ENCODE measurements around the gene IGFBP5. TPM values are rescaled to one million over a fixed set of nuclear protein-coding genes. Genes with fewer than 3 reads are reported as not detected.

Gene IGFBP5
- total RNA-seq, 4 donors from 2014 or later = 480 to 2,812 (median 618) TPM

DNA sequence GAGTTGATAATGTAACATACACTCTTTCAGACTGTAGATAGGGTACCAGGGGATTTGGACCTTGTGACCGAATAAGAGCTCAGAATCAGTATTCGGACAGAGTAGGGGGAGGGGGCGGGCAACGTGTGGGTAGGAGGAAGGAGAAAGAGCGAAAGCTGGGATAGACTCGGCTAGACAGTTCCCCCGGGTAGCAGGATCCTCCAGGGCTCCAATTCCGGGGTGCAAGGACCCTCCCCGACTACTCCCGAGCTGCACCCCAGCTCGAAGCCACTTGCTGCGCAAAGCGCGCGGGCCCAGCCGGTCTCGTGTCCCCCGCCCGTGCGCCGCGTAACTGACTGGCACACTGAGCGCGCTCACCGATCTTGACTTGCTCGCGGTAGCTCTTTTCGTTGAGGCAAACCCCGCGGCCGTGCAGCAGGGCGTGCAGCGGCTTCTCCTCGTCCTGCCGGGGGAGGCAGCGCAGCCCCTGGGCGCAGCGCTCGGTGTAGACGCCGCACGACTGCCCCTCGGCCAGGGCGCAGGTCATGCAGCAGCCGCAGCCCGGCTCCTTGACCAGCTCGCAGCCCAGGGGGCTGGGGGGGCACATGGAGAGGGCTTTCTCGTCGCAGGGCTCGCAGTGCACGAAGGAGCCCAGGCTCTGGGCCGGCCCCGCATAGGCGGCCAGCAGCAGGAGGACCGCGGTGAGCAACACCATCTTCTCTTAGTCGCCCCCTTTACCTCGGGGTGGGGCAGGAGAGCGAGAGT is 1.1 kb downstream of the IGFBP5 start:
- TF ChIP-seq POLR2A (IDR thresholded peaks at IDR 0.05) = peak in 1 of 2 donors; percentile 39
- TF ChIP-seq, protein P1, sequence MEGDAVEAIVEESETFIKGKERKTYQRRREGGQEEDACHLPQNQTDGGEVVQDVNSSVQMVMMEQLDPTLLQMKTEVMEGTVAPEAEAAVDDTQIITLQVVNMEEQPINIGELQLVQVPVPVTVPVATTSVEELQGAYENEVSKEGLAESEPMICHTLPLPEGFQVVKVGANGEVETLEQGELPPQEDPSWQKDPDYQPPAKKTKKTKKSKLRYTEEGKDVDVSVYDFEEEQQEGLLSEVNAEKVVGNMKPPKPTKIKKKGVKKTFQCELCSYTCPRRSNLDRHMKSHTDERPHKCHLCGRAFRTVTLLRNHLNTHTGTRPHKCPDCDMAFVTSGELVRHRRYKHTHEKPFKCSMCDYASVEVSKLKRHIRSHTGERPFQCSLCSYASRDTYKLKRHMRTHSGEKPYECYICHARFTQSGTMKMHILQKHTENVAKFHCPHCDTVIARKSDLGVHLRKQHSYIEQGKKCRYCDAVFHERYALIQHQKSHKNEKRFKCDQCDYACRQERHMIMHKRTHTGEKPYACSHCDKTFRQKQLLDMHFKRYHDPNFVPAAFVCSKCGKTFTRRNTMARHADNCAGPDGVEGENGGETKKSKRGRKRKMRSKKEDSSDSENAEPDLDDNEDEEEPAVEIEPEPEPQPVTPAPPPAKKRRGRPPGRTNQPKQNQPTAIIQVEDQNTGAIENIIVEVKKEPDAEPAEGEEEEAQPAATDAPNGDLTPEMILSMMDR (IDR thresholded peaks at IDR 0.05) = no peak
- Histone ChIP-seq H3K36me3 (no peaks in the 10 kb centered on the region), H3K27me3 (no peaks in the 10 kb centered on the region), H3K27ac (peak overlapping the region; percentile 93 to 95), H3K9me3 (no peaks in the 10 kb centered on the region), H3K4me1 (no peaks in the 10 kb centered on the region), H3K4me3 (peak overlapping the region; percentile 79 to 85)
- intact Hi-C loops (cut with DNase I; ENCODE audit: low total_unique reads) = loop anchor here (10.0 kb wide), 1 partner anchor 641 kb away; no protein-coding TSS in a partner anchor
- peak; percentile 49 to 63 for DNase-seq

GRCh38 chr2:216693414-216694080 is 1.8 kb downstream of the IGFBP5 start:
- peak in 1 of 2 donors; percentile 28 for DNase-seq
- peaks cover 0 to 2% of the 10 kb centered on the region in 2 donors for H3K4me1 ChIP-seq

GRCh38 chr2:216692636-216693413 is 2.5 kb downstream of the IGFBP5 start:
- H3K4me3 ChIP-seq = peak overlapping the region; percentile 79 to 85
- no peaks in the 10 kb centered on the region for H3K36me3 ChIP-seq
- peak; percentile 94 to 95 for DNase-seq
- no peaks in the 10 kb centered on the region for H3K9me3 ChIP-seq
- TF ChIP-seq, protein P1 (IDR thresholded peaks at IDR 0.05) = no peak
- TF ChIP-seq POLR2A (IDR thresholded peaks at IDR 0.05) = no peak
- H3K27ac ChIP-seq = peak overlapping the region; percentile 93 to 95
- intact Hi-C loops (cut with DNase I; ENCODE audit: low total_unique reads) = loop anchor here (10.0 kb wide), 1 partner anchor 642 kb away; no protein-coding TSS in a partner anchor
- H3K4me1 ChIP-seq = peaks cover 0 to 9% of the 10 kb centered on the region in 2 donors
- H3K27me3 ChIP-seq = no peaks in the 10 kb centered on the region

More at GRCh38 chr2:216693414-216694080, 1.8 kb downstream of the IGFBP5 start:
- Histone ChIP-seq H3K4me3 (peak overlapping the region; percentile 79 to 85), H3K27ac (peak overlapping the region; percentile 93 to 95), H3K27me3 (no peaks in the 10 kb centered on the region), H3K36me3 (no peaks in the 10 kb centered on the region), H3K9me3 (no peaks in the 10 kb centered on the region)
- intact Hi-C loops (cut with DNase I; ENCODE audit: low total_unique reads) = loop anchor here (10.0 kb wide), 1 partner anchor 641 kb away; no protein-coding TSS in a partner anchor
- TF ChIP-seq POLR2A (IDR thresholded peaks at IDR 0.05) = no peak
- TF ChIP-seq, protein P1 (IDR thresholded peaks at IDR 0.05) = no peak

DNA sequence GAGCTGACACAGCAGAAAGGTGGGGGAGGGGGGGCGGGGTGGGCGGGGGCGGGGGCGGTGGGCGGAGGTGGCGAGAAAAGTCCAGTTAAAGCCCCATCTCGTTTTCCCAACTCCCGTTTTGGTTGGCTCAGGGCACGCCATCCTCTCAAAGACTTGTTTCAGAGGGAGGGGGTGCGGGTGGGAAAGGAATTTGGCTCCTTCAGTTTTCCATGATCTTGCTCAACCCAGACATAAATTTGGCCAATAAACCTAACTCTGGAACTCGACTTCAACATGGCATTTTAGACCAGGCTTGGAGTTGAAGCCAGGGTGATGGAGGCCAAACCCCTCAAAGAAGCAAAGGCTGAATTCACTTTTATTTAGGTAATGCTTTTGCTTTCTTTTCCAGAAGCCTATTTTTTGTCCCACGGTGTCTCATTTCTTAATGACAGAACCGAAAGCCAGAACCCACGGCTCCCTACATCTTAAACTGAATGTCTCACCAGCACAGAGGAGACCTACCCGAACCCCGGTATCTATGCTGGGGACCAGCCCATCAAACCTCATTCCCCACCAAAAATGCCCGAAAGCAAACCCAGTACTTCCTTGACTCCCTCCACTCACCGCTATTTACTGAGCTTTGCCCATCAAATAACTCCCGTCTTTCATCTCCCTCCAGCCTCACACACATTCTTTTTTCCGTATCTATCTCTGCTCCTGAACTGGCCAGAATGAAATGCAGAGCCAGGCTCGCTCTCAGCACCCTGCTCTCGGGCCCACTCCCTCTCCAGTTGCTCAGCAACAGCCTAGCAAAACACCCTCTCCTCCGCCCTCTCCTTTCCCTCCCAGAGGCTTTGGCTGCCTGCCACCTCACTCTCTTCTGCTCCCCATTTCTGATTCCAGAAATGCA is 4.3 kb downstream of the IGFBP5 start:
- DNase-seq = peak; percentile 86 to 94
- intact Hi-C loops (cut with DNase I; ENCODE audit: low total_unique reads) = loop anchor here (10.0 kb wide), 1 partner anchor 644 kb away; no protein-coding TSS in a partner anchor

More for the DNA sequence above, 4.3 kb downstream of the IGFBP5 start:
- H3K9me3 ChIP-seq = no peaks in the 10 kb centered on the region
- peaks cover 6 to 21% of the 10 kb centered on the region in 2 donors for H3K4me1 ChIP-seq
- peak in 1 of 2 donors; percentile 37 for TF ChIP-seq POLR2A (IDR thresholded peaks at IDR 0.05)
- TF ChIP-seq, protein P1 (IDR thresholded peaks at IDR 0.05) = no peak
- H3K36me3 ChIP-seq = no peaks in the 10 kb centered on the region
- peak overlapping the region; percentile 79 to 85 for H3K4me3 ChIP-seq
- peak overlapping the region; percentile 93 to 95 for H3K27ac ChIP-seq
- H3K27me3 ChIP-seq = no peaks in the 10 kb centered on the region
